ENCODE measurements around the gene SERGEF.

The SERGEF gene

GRCh38 chr11:17763244-17763643 lies 249.6 kb downstream of the SERGEF start:
- DNase-seq (ENCODE audit: low spot score): no peak
- no peak for TF ChIP-seq CTCF (IDR thresholded peaks at IDR 0.05; ENCODE audit: poor library complexity, severe bottlenecking)

GRCh38 chr11:17762309-17762974 lies 250.4 kb downstream of the SERGEF start:
- H3K36me3 ChIP-seq (ENCODE audit: low read depth): no peaks in the 10 kb centered on the region
- no peaks in the 10 kb centered on the region for H3K9me3 ChIP-seq (ENCODE audit: severe bottlenecking)
- no peak for TF ChIP-seq CTCF (IDR thresholded peaks at IDR 0.05; ENCODE audit: poor library complexity, severe bottlenecking)
- DNase-seq (ENCODE audit: low spot score): no peak
- no peak for ATAC-seq (ENCODE audit: low read depth)
- H3K4me1 ChIP-seq (ENCODE audit: insufficient read depth, poor library complexity, severe bottlenecking): no peaks in the 10 kb centered on the region
- H3K4me3 ChIP-seq (ENCODE audit: severe bottlenecking): no peak overlapping the region
- no peak overlapping the region for H3K27ac ChIP-seq (ENCODE audit: poor library complexity, severe bottlenecking)
- H3K27me3 ChIP-seq (ENCODE audit: insufficient read depth, poor library complexity, severe bottlenecking): no peaks in the 10 kb centered on the region

More at GRCh38 chr11:17763244-17763643, 249.6 kb downstream of the SERGEF start:
- H3K4me1 ChIP-seq (ENCODE audit: insufficient read depth, poor library complexity, severe bottlenecking): no peaks in the 10 kb centered on the region
- ATAC-seq (ENCODE audit: low read depth): no peak
- H3K9me3 ChIP-seq (ENCODE audit: severe bottlenecking): no peaks in the 10 kb centered on the region
- no peak overlapping the region for H3K4me3 ChIP-seq (ENCODE audit: severe bottlenecking)
- H3K27ac ChIP-seq (ENCODE audit: poor library complexity, severe bottlenecking): no peak overlapping the region
- no peaks in the 10 kb centered on the region for H3K36me3 ChIP-seq (ENCODE audit: low read depth)
- H3K27me3 ChIP-seq (ENCODE audit: insufficient read depth, poor library complexity, severe bottlenecking): no peaks in the 10 kb centered on the region

GRCh38 chr11:17760102-17761029 lies 252.5 kb downstream of the SERGEF start:
- peak; percentile 80 for ATAC-seq (ENCODE audit: low read depth)
- Histone ChIP-seq H3K27ac (ENCODE audit: poor library complexity, severe bottlenecking) (no peak overlapping the region), H3K4me1 (ENCODE audit: insufficient read depth, poor library complexity, severe bottlenecking) (no peaks in the 10 kb centered on the region), H3K9me3 (ENCODE audit: severe bottlenecking) (no peaks in the 10 kb centered on the region), H3K27me3 (ENCODE audit: insufficient read depth, poor library complexity, severe bottlenecking) (peaks cover 5% of the 10 kb centered on the region), H3K36me3 (ENCODE audit: low read depth) (no peaks in the 10 kb centered on the region), H3K4me3 (ENCODE audit: severe bottlenecking) (no peak overlapping the region)
- no peak for DNase-seq (ENCODE audit: low spot score)
- peak; percentile 42 for TF ChIP-seq CTCF (IDR thresholded peaks at IDR 0.05; ENCODE audit: poor library complexity, severe bottlenecking)

- Histone ChIP-seq H3K27ac (ENCODE audit: poor library complexity, severe bottlenecking) (no peak overlapping the region), H3K36me3 (ENCODE audit: low read depth) (no peaks in the 10 kb centered on the region), H3K4me3 (ENCODE audit: severe bottlenecking) (no peak overlapping the region), H3K4me1 (ENCODE audit: insufficient read depth, poor library complexity, severe bottlenecking) (no peaks in the 10 kb centered on the region), H3K27me3 (ENCODE audit: insufficient read depth, poor library complexity, severe bottlenecking) (peaks cover 5% of the 10 kb centered on the region), H3K9me3 (ENCODE audit: severe bottlenecking) (no peaks in the 10 kb centered on the region)
- DNase-seq (ENCODE audit: low spot score) (no peak), ATAC-seq (ENCODE audit: low read depth) (no peak)
- TF ChIP-seq CTCF (IDR thresholded peaks at IDR 0.05; ENCODE audit: poor library complexity, severe bottlenecking): no peak
Observed at GRCh38 chr11:17755891-17756290, 257.0 kb downstream of the SERGEF start.
